Muscle of back (tissue), 11 donors: ENCODE measurements around the gene PSKH1. TPM values are rescaled to one million over a fixed set of nuclear protein-coding genes. Genes with fewer than 3 reads are reported as not detected.
A peak's percentile ranks its signal among the peaks of the same experiment; 100 is the strongest.

ENCODE experiments used
- DNase-seq, 3 donors: peaks; one replicate each; pipeline versions ENCODE4 v3.0.0 to v3.0.0-alpha.2; 2013
- polyA plus RNA-seq, 10 donors: library from polyadenylated mRNA; unstranded; fragments of 120-200 nt; gene quantifications; one replicate each; pipeline ENCODE4 v1.2.1, GENCODE V29; 2013; ENCODE audit not compliant: insufficient read length in 10 of 10

The PSKH1 gene
- polyA plus RNA-seq, 10 donors = 17.1 to 27.5 (median 20.7) TPM

DNA sequence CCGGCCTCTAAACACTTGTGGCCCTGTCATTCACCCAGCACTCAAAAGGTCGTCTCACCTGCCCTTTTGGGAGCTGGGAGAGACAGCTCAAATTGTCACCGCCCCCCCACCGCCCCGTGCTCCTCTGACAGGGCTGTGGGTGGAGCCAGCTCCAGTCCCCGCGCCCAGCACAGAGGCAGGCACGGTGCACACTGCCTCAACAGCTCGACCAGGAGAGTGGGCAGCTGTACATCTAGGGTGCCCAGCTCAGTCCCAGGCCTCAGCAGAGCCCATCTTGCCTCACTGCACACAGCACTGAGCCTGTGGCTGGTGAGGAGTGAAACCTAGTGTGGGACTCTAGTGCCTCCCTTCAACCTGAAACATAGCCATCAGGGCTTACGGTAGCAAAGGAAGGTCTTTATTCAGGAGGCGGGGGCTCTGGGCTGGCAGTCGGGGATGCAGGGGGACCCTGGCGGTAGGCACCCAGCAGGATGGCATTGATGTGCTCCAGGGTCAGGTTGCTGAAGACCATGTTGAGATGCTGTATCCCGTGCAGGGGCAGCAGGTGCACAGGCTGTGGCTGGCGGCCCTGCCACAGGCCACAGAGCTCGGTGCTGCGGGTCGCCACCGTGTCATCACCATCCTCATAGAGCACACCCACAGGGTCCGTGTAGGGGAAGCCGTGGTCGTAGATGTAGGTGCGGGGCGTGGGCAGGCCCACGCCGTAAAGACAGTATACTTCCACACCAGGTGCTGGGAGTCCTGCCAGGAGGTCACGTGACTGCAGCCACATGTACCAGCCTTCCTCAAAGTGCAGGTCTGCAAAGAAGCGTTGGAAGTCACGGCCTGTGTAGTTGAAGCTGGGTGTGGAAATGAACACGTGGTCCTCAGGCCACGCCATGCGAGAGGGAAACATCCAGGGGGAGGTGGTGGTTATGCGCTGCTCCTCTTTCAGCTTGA, 46.7 kb downstream of the PSKH1 start:
- no peak for DNase-seq

GRCh38 chr16:67940446-67941089, 47.5 kb downstream of the PSKH1 start:
- no peak for DNase-seq

DNA sequence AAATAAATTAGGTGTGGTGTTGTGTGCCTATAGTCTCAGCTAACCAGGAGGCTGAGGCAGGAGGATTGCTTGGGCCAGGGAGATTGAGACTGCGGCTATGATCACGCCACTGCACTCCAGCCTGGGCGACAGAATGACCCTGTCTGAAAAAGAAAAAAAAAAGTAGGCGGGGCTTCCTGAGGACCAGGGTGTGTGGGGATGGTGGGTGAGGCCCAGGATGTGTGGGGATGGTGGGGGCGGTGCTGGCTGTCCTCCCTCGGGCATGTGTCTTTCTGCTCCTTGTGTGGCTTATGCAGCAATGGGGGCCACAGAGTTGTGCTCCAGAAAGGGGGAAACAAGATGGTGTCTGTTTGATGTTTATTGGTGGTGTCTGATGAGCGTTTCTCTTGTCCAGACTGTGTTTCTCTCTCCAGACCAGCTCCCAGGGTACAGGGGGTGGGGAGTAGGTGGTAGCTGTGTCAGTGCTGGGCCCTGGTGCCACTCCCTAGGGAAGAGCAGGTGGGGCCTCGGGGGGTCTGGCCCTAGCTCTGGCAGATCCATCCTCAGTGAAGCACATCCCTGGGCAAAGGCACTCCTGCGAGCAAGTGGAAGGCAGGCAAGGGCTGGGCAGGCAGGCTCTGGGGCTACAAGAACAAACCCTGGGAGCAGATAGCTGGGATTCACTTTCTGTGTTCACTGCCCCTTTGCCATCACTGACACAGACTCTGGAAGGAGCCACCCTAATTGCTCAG, 48.6 kb downstream of the PSKH1 start:
- no peak for DNase-seq

DNA sequence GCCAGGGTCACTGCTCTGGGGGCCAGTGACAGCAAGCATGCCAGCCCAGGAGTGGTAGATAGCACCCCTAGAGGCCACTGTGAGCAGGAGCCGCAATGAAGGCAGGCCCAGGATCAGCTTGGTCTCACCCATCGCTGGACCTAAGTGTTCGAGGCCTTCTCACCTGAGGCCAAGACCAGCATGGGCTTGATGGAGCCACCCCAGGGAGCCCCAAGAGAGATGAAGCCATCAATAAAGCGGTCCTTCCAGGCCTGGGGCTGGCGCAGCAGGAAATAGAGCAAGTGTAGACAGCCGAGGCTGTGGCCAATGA, 49.1 kb downstream of the PSKH1 start:
- no peak for DNase-seq

GRCh38 chr16:67942510-67943255, 49.6 kb downstream of the PSKH1 start:
- no peak for DNase-seq

DNA sequence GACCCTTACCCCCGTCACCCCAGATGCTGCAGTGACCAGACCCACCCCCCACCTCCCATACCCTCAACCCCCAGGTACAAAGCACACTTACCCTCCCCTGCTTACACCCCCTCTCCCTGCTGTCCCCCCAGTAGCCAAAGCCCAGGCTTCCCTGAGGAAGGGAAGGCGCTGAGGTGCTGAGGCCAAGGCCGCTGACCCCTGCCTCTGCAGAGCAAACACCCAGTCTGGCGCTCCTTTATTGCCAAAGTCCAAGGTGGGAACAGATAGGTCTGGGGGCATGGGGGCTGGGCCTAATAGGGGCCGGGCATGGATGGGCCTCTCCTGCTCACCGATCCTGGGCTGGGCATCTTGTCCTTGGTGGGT, 50.2 kb downstream of the PSKH1 start:
- DNase-seq = no peak

DNA sequence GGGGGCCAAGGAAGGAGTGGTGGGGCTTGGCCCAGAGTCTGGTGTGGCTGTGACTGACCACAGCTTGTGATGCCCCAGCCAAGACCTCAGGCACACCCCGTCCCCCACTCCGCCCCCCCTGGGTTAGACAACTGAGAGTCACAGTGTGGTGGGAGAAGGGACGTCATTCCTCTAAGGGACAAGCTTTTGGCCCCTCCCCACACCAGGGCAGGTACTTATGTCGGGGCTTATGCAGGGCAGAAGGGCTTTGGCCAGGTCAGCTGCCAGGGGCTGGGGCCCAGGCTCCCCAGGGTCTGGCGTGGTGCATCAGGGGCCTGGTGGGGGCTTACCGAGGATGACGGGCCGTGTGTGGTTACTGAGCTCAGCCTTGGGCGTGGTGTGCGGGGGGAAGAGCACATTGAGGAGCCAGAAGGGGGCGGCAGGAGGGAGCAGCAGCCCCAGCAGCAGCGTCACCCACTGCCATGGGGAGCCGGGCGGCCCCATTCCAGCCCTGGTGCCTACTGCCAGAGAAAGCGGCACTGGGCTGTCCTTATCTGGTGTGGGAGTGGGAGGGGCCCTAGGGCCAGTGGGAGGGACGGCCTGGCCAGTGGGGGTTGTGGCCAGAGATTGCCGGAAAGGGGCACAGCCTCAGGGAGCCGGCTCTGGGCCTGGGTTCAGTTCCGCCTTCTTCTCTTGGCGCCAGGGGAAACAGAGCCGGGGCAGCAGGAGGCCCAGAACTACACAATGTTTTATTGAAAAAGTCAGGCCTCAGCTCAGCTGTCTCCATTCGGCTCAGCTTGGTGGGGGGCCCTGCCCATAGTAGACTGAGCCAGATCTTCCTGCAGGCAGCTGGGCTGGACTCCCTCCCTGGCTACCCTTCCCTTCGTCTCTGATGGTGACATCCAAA, 50.8 kb downstream of the PSKH1 start, which contains the start of gene LCAT:
LCAT (minus strand) TSS at position 502 of the 886 bp plus-strand sequence; CDS start at position 483, 19 bp downstream.
- DNase-seq = peak in 1 of 3 donors; percentile 70

DNA sequence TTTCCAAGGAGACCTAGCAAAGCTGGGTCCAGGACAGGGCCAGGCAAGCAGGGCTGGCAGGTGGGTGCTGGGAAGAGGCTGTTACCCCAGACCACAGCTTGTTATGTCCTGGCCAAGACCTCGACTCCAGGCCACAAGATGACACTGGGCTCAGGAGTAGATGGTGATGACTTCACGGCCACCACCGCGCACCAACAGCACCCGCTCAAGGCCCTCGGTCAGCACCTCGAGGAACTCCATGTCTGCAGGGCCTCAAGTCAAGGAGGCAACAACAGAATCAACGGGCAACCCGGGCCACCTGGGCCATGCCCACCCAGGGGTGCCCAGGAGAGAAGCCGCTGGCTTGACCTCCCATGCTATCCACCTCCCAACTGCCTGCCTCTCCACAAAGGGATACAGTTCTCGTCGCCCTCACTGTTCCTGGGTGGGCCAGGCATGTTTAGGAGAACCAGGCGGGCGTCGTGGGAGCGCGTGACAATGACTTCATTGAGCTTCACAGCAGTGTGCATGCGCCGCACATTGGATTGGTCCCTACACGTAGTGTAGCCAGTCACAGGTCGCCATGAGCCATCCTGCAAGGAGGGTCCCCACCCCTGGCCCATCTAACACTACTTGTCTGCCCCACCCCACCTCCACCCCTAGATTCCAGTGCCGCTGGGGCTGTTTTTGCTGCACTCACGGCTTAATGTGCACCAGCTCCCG, 51.8 kb downstream of the PSKH1 start:
- DNase-seq = no peak

DNA sequence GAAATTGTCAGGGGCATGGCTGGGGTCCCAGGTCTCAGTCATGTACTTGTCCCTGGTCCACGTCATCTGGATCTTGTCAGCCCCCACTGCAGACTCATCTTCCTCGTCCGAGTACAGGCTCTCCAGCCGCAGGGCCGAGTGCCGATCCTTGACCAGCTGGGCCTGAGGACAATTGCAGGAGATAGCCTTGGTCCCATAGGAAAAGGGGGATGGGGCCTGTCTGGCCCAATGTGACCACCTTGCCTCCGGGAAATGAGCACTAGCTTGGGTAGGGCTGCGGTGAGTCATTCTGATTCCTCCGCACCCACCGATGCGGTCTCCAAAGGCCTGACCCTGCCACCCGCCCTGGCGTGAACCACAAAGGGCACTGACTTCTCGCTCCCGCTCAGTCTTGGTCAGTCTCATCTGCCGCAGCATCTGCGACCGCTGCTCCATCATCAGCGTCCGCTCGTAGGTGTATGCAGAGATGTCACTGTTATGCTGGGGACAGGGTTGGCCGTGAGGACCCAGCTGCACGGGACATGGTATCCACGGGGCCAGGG, 52.4 kb downstream of the PSKH1 start:
- no peak for DNase-seq

DNA sequence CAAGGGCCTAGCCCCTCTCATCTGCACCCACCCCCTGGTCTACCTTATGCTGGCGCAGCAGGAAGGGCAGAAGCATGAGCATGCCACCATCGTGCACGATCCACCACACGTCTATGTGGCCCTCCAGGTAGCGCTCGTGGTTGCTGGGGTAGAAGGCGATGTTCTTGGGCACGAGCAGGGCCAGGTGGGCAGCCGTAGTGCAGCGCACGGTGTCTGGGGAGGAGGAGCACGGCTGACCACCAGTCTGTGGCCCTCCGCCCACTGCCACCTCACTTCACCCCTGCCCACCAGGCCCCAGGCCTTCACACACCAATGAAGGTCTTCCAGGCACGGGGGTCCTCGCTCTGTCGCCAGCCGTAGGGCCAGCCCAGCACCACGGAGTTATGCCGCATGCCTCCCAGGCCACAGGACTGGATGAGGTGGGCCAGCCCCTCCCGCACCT, 53.1 kb downstream of the PSKH1 start:
- no peak for DNase-seq

GRCh38 chr16:67946966-67947558, 54.0 kb downstream of the PSKH1 start:
- no peak for DNase-seq

DNA sequence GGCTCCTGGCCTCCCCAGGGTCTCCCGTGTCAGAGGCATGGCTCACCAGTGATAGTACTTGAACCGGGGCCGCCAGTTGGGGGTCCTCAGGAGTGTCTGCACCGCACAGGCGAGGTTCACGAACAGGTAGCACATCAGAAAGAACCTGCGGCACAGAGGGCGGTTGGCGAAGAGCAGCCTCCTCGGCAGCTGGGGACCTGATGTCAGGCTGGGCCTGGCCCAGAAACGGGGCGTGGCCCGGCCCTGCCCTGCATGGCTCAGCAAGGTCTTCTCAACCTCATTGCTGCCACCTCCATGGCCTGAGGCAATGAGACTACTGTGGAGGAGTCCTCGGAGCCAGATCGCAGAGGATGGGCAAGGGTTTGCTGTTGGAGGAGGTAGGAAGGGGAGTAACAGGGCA, 55.0 kb downstream of the PSKH1 start:
- no peak for DNase-seq

- DNase-seq = no peak
Measured at GRCh38 chr16:67949645-67950044, 56.6 kb downstream of the PSKH1 start.

DNA sequence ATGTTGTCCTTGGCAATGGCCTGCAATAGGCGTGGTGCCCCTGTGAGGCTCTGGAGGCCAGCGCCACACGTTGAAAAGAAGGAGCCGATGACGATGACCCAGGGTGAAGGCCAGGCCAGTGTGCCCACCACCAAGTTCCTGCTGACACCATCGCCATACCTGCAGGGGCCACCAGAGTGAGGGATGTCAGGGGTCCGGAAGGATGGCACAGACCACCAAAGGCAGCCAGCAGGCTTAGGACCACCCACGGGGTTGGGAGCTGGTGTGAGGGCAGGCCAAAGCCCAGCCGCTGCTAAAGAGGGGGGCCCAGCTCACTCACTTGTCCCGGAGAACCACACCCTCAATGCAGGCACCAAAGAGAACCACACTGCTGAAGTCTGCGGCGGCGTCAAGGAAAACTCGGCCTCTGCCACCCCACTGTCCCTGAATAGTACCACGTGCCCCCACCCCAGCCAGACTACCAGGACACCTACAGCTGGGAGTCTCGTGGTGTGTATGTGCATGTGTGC, 57.3 kb downstream of the PSKH1 start:
- DNase-seq = no peak

DNA sequence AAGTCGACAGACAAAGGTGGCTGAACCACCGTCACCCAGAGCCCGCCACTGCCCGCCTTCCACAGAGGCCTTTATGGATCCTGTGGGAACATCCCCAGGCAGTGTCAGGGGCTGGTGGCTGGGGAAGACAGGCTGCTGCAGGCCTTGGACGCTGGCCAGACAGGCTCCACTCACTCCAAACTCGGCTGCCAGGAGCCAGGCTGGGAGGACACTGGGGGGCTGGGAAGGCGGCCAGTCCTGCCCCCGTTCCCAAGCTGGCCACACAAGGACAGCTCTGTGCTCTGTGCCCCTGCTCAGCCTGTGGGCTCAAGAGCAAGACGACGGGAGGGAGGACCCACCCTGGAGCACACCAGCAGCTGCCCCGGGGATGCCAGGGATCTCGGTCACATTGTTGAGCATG, 58.4 kb downstream of the PSKH1 start:
- peak in 1 of 3 donors; percentile 46 for DNase-seq

DNA sequence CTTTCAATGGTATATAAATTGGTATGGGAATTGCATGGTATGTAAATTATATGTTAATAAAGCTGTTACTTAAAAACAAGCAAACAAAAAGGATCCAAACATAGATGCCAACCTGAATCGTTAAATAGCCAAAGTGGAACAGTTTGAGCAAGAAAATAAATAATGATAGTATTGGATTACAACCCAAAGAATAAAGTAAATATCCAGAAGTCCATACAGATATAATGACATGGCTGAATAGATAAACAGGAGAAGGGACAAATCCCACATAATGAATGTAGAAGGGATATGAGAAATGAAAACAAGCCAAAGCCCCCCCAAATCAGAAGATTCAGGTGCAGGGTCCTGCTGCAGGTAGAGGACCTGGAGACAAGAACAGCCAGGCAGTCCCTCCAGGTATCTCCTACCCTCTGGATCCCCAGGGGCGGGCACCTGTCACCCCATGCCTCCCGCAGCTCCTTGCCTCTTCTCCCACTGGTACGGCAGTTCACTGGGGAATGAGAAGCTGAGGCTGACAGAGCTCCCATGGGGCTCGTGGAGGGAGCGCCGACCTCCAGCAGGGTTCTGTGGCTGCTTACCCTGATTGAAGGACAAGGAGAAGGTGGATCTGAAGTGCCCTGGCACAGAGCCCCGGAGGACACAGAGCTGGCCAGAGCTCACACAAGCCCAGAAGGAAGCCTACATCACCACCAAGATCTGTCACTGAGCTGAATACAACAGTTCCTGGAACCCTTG, 60.8 kb downstream of the PSKH1 start:
- no peak for DNase-seq

- no peak for DNase-seq
Measured at GRCh38 chr16:67954421-67955196, 61.6 kb downstream of the PSKH1 start.

DNA sequence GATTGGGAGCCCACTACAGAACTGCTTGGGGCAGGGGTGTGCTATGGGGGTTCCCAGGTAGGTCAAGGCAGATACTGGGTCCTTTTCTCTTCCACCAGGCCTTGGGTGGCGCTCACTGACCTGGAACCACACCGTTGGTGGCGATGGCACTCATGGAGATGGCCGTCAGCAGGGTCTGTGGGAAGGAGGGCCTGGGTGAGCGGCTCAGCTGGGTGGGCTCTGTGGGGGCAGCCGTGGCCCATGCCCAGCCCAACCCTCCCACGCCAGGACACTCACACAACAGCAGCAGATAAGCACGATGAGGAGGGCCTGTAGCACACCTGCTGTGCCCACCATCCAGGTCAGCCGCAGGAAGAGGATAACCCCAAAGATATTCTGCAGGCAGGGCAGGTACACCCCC, 64.6 kb downstream of the PSKH1 start:
- DNase-seq = peak in 1 of 3 donors; percentile 2
